ENCODE results near the gene TMEM125.

The TMEM125 gene

GRCh38 chr1:43312663-43313515 lies 43.1 kb downstream of the TMEM125 start:
- Histone ChIP-seq H3K9me3 (ENCODE audit: control insufficient read depth, low read length) (no peaks in the 10 kb centered on the region), H3K36me3 (ENCODE audit: control insufficient read depth, insufficient read depth, low read length) (no peaks in the 10 kb centered on the region), H3K4me1 (ENCODE audit: control insufficient read depth, insufficient read depth, low read length) (peaks cover 13% of the 10 kb centered on the region), H3K27me3 (ENCODE audit: control insufficient read depth, insufficient read depth, low read length) (no peaks in the 10 kb centered on the region), H3K9ac (ENCODE audit: low read length) (no peak overlapping the region), H3K4me3 (ENCODE audit: low read length) (no peak overlapping the region)

- no peak overlapping the region for H3K4me3 ChIP-seq (ENCODE audit: low read length)
- no peak overlapping the region for H3K9ac ChIP-seq (ENCODE audit: low read length)
- H3K27me3 ChIP-seq (ENCODE audit: control insufficient read depth, insufficient read depth, low read length), result no peaks in the 10 kb centered on the region
- H3K4me1 ChIP-seq (ENCODE audit: control insufficient read depth, insufficient read depth, low read length), result peaks cover 13% of the 10 kb centered on the region
- no peaks in the 10 kb centered on the region for H3K36me3 ChIP-seq (ENCODE audit: control insufficient read depth, insufficient read depth, low read length)
- no peaks in the 10 kb centered on the region for H3K9me3 ChIP-seq (ENCODE audit: control insufficient read depth, low read length)
These were observed 44.0 kb downstream of the TMEM125 start for GRCh38 chr1:43313771-43314170.

DNA sequence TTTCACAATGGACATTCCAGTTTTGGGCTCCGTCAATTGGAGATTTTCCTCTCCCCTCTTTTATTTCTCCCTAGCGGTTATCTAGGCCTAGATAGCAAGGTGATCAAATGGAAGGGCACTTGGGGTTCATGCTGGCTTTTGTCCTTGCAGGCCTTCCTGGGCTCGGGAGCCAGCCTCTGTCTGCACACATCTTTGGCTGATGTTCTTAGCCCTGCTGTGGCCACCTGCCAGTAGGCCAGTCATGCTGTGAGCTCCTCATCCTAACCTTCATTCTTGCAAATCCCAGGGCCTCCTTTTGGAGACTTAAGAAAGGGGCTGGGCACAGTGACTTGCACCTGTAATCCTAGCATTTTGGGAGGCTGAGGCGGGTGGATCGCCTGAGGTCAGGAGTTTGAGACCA lies 44.5 kb downstream of the TMEM125 start:
- Histone ChIP-seq H3K9ac (ENCODE audit: low read length) (no peak overlapping the region), H3K4me1 (ENCODE audit: control insufficient read depth, insufficient read depth, low read length) (peaks cover 13% of the 10 kb centered on the region), H3K4me3 (ENCODE audit: low read length) (no peak overlapping the region), H3K27me3 (ENCODE audit: control insufficient read depth, insufficient read depth, low read length) (no peaks in the 10 kb centered on the region), H3K36me3 (ENCODE audit: control insufficient read depth, insufficient read depth, low read length) (no peaks in the 10 kb centered on the region), H3K9me3 (ENCODE audit: control insufficient read depth, low read length) (no peaks in the 10 kb centered on the region)

GRCh38 chr1:43315481-43315880 lies 45.7 kb downstream of the TMEM125 start:
- Histone ChIP-seq H3K9me3 (ENCODE audit: control insufficient read depth, low read length) (no peaks in the 10 kb centered on the region), H3K27me3 (ENCODE audit: control insufficient read depth, insufficient read depth, low read length) (no peaks in the 10 kb centered on the region), H3K4me1 (ENCODE audit: control insufficient read depth, insufficient read depth, low read length) (peaks cover 13% of the 10 kb centered on the region), H3K36me3 (ENCODE audit: control insufficient read depth, insufficient read depth, low read length) (no peaks in the 10 kb centered on the region), H3K9ac (ENCODE audit: low read length) (no peak overlapping the region), H3K4me3 (ENCODE audit: low read length) (no peak overlapping the region)

DNA sequence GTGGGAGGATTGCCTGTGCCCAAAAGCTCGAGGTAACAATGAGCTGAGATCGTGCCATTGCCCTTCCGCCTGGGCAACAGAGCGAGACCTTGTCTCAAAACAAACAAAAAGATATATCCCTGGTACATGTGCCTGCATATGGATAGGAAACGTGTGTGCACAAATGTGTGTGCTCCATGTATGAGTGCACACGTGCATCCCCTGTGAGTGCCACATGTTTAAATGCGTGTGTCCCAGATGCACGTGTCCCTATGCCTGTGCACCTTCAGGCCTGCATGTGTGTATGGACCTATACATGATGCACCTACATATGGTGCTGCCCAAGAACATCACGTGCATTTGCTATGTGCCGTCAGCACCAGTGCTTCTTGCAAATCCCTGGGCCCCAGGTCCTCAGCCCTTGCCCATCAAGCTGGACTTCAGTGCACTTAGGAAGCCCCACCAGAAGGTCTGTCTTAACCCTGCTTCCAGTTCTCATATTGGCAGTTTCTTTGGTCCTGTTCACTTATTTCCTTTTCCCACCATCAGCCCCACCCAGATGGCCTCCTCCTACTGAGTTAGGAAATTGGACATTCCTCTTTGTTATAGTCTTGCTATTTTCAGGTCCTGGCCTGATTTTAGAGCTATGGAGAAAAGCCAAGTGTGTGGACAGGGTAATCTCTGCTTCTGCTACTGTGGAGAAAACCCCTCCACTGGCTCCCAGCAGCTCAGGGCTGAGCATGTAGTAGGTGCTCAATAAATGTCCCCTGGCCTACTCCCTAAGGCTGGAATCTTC lies 46.4 kb downstream of the TMEM125 start:
- Histone ChIP-seq H3K4me1 (ENCODE audit: control insufficient read depth, insufficient read depth, low read length) (peaks cover 13% of the 10 kb centered on the region), H3K36me3 (ENCODE audit: control insufficient read depth, insufficient read depth, low read length) (no peaks in the 10 kb centered on the region), H3K9ac (ENCODE audit: low read length) (no peak overlapping the region), H3K9me3 (ENCODE audit: control insufficient read depth, low read length) (no peaks in the 10 kb centered on the region), H3K4me3 (ENCODE audit: low read length) (no peak overlapping the region), H3K27me3 (ENCODE audit: control insufficient read depth, insufficient read depth, low read length) (no peaks in the 10 kb centered on the region)

DNA sequence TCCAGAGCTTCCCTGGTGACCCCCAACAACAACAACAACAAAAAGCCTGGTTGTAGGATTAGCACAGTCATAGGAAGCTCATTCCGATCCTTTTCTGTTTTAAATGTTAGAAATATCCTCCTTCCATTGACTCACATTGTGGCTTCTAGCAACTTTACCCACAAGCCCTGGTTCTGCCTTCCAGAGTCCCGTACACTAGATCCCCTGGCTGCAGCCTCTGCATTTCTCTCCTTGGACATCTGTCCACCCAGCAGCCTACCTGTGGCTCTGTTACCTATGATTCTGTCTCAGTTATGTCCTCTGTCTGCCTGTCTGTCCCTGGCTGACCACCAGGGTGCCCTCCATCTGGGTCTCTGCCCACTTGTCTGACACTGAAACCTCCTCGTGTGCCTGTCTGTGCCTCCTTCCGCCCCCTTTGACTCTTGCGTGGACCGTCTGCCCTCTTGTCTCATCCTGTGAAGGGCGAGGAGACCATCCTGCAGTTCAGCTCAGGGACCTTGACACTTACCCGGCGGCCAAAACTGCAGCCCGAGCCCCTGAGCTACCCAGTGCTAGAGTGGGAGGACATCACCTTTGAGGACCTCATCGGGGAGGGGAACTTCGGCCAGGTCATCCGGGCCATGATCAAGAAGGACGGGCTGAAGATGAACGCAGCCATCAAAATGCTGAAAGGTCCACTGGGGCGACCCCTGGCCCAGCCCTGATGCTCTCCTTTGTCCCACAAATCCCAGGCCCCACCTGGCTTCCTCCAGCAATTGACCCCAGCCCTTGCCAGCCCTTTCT lies 47.1 kb downstream of the TMEM125 start:
- Histone ChIP-seq H3K4me3 (ENCODE audit: low read length) (no peak overlapping the region), H3K4me1 (ENCODE audit: control insufficient read depth, insufficient read depth, low read length) (peaks cover 13% of the 10 kb centered on the region), H3K9ac (ENCODE audit: low read length) (no peak overlapping the region), H3K36me3 (ENCODE audit: control insufficient read depth, insufficient read depth, low read length) (no peaks in the 10 kb centered on the region), H3K9me3 (ENCODE audit: control insufficient read depth, low read length) (no peaks in the 10 kb centered on the region), H3K27me3 (ENCODE audit: control insufficient read depth, insufficient read depth, low read length) (no peaks in the 10 kb centered on the region)

GRCh38 chr1:43317817-43318471 lies 48.2 kb downstream of the TMEM125 start:
- no peak overlapping the region for H3K4me3 ChIP-seq (ENCODE audit: low read length)
- H3K9ac ChIP-seq (ENCODE audit: low read length), result no peak overlapping the region
- H3K36me3 ChIP-seq (ENCODE audit: control insufficient read depth, insufficient read depth, low read length), result no peaks in the 10 kb centered on the region
- H3K9me3 ChIP-seq (ENCODE audit: control insufficient read depth, low read length), result no peaks in the 10 kb centered on the region
- no peaks in the 10 kb centered on the region for H3K27me3 ChIP-seq (ENCODE audit: control insufficient read depth, insufficient read depth, low read length)
- H3K4me1 ChIP-seq (ENCODE audit: control insufficient read depth, insufficient read depth, low read length), result peaks cover 13% of the 10 kb centered on the region

- Histone ChIP-seq H3K9ac (ENCODE audit: low read length) (no peak overlapping the region), H3K36me3 (ENCODE audit: control insufficient read depth, insufficient read depth, low read length) (no peaks in the 10 kb centered on the region), H3K9me3 (ENCODE audit: control insufficient read depth, low read length) (no peaks in the 10 kb centered on the region), H3K27me3 (ENCODE audit: control insufficient read depth, insufficient read depth, low read length) (no peaks in the 10 kb centered on the region), H3K4me3 (ENCODE audit: low read length) (no peak overlapping the region), H3K4me1 (ENCODE audit: control insufficient read depth, insufficient read depth, low read length) (peaks cover 5% of the 10 kb centered on the region)
These were observed 49.0 kb downstream of the TMEM125 start for GRCh38 chr1:43318831-43319230.

DNA sequence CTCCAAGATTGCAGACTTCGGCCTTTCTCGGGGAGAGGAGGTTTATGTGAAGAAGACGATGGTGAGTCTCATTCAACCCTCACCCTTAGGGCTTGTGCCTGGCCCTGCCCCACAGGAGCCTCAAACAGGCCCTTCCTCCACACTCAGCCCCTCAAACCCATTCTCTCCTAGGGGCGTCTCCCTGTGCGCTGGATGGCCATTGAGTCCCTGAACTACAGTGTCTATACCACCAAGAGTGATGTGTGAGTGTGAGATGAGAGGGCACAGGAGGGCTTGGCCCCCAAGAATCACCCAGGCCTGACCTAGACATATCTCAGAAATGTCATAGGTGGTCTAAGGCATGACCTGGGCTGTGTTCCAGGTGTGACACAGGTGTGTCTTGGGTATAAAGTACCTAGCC lies 49.5 kb downstream of the TMEM125 start:
- Histone ChIP-seq H3K4me1 (ENCODE audit: control insufficient read depth, insufficient read depth, low read length) (peaks cover under 1% of the 10 kb centered on the region), H3K36me3 (ENCODE audit: control insufficient read depth, insufficient read depth, low read length) (no peaks in the 10 kb centered on the region), H3K9ac (ENCODE audit: low read length) (no peak overlapping the region), H3K27me3 (ENCODE audit: control insufficient read depth, insufficient read depth, low read length) (no peaks in the 10 kb centered on the region), H3K4me3 (ENCODE audit: low read length) (no peak overlapping the region), H3K9me3 (ENCODE audit: control insufficient read depth, low read length) (no peaks in the 10 kb centered on the region)

GRCh38 chr1:43319766-43320165 lies 50.0 kb downstream of the TMEM125 start:
- H3K9ac ChIP-seq (ENCODE audit: low read length), result no peak overlapping the region
- H3K4me3 ChIP-seq (ENCODE audit: low read length), result no peak overlapping the region
- H3K36me3 ChIP-seq (ENCODE audit: control insufficient read depth, insufficient read depth, low read length), result no peaks in the 10 kb centered on the region
- no peaks in the 10 kb centered on the region for H3K9me3 ChIP-seq (ENCODE audit: control insufficient read depth, low read length)
- H3K27me3 ChIP-seq (ENCODE audit: control insufficient read depth, insufficient read depth, low read length), result no peaks in the 10 kb centered on the region
- no peaks in the 10 kb centered on the region for H3K4me1 ChIP-seq (ENCODE audit: control insufficient read depth, insufficient read depth, low read length)

DNA sequence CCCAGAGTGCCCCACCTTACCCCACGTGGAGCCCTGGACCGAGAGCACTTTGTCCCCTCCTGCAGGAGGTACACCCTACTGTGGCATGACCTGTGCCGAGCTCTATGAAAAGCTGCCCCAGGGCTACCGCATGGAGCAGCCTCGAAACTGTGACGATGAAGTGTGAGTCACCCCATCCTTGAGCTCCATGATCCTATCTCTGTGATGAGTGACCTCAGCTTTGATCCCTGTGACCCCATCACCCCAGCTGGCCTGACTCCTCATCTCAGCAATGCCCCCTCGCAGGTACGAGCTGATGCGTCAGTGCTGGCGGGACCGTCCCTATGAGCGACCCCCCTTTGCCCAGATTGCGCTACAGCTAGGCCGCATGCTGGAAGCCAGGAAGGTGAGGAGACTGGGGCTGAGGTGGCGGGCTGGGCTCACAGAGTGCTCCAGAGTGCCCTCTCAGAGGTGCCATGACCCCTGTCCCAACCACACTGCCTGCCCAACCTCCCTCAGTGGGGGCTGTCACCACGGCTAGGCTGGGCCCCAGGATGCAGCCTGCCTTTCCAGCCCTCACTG lies 51.6 kb downstream of the TMEM125 start:
- Histone ChIP-seq H3K4me3 (ENCODE audit: low read length) (no peak overlapping the region), H3K4me1 (ENCODE audit: control insufficient read depth, insufficient read depth, low read length) (no peaks in the 10 kb centered on the region), H3K36me3 (ENCODE audit: control insufficient read depth, insufficient read depth, low read length) (no peaks in the 10 kb centered on the region), H3K9ac (ENCODE audit: low read length) (no peak overlapping the region), H3K9me3 (ENCODE audit: control insufficient read depth, low read length) (no peaks in the 10 kb centered on the region), H3K27me3 (ENCODE audit: control insufficient read depth, insufficient read depth, low read length) (no peaks in the 10 kb centered on the region)
